Stimulated activated CD8-positive, alpha-beta memory T cell treated with anti-CD3 and anti-CD28 coated beads, Interleukin-15, amount 100 ng/mL, for 24 hours (primary cell): ENCODE data around the gene FLAD1.

Source experiments
- DNase-seq: peaks from one replicate; pipeline ENCODE4 v3.0.0-alpha.2; 2020; ENCODE audit warnings: low read depth

The FLAD1 gene

GRCh38 chr1:155040358-155041093 lies 57.4 kb downstream of the FLAD1 start:
- no peak for DNase-seq
